GM19372 (cell line): ENCODE measurements around the gene AHI1.

Source experiments
- ATAC-seq: cut with Tn5 transposase; IDR thresholded peaks from one replicate; pipeline ENCODE4 v1.9.1; 2021; ENCODE audit warnings: mild to moderate bottlenecking, low read depth, moderate library complexity; ENCODE audit not compliant: unreplicated experiment

The AHI1 gene

GRCh38 chr6:135464634-135465033, 32.9 kb downstream of the AHI1 start:
- ATAC-seq = no peak

- ATAC-seq = no peak
Measured at GRCh38 chr6:135461208-135461607, 36.3 kb downstream of the AHI1 start.

DNA sequence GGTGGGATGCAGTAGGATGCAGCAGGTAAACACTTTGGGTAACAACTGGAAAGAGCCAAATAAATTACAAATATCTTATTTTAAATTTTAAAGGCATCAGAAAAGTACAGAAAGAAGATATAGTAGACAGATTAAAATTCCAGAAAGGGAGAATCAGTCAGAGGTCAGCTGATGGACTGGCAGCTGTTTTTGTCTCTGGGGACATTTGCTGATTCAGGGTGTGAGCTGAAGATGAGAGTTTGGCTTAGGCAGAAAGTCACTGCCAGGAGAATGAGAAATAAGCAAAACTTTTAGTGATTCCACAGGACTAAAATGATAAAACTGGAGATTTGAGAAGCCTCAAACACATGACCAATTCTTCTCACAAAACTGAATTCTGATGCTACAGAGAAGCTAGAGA, 39.5 kb downstream of the AHI1 start:
- no peak for ATAC-seq

DNA sequence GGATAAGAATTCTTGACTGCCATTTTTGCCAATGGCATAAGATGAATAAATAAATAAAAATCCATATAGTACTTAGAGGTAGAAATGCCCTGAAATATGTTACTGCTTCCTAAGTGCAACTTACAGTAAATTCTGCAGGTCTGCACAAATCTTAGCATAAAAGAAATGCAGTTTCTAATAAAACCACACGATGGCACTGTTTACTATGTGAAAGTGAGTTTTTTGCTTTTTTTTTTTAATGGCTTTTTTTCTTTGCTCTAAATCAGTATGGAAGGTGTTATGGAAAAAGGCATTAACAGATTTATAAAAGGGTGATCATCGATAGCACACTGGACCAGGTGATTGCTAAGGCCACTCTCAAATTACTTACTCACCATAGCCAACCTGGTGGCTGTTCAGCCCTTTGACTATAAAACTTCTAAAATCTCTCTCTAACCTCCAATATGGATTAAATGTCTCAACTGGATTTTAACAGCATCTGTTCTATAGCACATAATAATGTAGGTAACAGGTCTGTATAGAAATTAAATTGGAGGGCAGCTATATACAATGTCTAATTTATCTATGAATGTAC, 45.8 kb downstream of the AHI1 start:
- ATAC-seq = no peak

GRCh38 chr6:135449246-135449645, 48.3 kb downstream of the AHI1 start:
- ATAC-seq = no peak

GRCh38 chr6:135440087-135440792, 57.3 kb downstream of the AHI1 start:
- ATAC-seq = no peak

DNA sequence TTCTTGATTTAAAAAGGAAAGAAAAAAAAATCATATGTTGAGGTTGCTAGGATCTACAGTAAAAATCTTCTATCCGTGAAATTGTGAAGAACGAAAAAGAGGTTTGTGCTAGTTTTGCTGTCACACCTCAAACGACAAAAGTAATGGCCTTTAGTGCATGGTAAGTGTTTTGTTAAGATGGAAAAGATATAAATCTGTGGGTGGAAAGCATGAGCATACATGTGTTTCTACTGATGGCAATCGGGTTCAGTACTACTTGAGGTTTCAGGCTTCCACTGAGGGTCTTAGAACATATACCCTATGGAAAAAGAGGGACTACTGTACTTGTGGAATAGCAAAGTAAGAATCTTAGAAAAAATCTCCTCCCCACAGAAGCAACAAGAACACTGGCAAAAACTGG, 58.0 kb downstream of the AHI1 start:
- no peak for ATAC-seq

- ATAC-seq = no peak
Measured at GRCh38 chr6:135438907-135439535, 58.5 kb downstream of the AHI1 start.

GRCh38 chr6:135434991-135435390, 62.5 kb downstream of the AHI1 start:
- ATAC-seq = no peak

GRCh38 chr6:135434095-135434494, 63.4 kb downstream of the AHI1 start:
- ATAC-seq = no peak

DNA sequence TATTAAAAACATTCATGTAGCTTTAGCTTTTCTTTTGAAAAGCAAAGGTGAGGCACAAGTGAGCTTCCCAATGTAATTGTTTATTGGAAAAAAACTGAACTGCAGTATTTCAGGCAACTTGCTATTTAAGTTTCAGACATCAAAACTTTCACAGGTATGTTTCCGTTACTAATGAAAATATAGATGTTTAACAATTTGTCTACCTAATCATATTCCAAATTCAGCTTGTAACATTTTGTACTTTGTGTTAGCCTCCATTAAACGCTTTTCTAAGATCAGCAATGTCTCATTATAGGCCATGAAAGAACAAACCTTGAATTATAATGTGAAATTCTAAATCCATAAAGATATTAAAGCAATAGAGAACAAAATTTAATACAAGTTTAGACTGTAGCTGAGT, 69.5 kb downstream of the AHI1 start:
- no peak for ATAC-seq

GRCh38 chr6:135426833-135427232, 70.7 kb downstream of the AHI1 start:
- ATAC-seq = no peak

DNA sequence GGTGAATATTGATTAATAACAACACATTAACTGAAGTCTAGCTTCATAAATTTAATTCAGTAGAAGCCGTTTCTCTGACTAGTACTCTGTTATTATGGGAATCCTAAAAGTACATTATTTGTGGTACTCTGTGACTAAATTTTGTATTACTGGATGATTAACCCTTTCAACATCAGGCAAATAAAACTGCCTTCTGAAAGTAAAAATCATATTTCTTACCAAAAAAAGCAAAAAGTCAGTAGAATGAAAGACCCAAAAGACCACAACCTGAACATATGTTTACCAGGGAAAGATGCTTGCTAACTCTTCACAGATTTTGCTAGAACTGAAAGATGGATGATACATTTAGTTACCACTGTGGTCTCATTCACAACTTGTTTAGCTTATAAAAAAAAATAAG, 73.2 kb downstream of the AHI1 start:
- ATAC-seq = no peak

- ATAC-seq = peak; percentile 76
Measured at GRCh38 chr6:135423649-135424128, 73.9 kb downstream of the AHI1 start.

DNA sequence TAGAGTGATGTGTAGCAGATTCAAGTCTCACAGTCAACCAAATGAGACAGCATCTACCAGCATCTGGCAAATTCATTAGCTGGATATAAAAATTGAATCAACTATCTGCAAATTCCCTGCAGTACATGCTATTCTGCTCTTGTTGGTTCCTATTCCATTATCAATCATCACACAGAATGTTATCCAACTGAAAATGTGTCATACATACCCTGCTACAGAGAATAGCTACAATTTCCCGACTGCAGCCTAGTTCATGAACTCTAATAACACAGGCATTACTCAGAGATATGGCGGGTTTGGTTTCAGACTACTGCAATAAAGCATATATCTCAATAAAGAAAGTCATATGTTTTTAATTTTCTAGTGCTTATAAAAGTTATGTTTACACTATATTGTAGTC, 78.4 kb downstream of the AHI1 start:
- ATAC-seq = no peak

- ATAC-seq = no peak
Measured at GRCh38 chr6:135418040-135418760, 79.3 kb downstream of the AHI1 start.

- ATAC-seq = no peak
Measured at GRCh38 chr6:135412761-135413160, 84.8 kb downstream of the AHI1 start.

- ATAC-seq = no peak
Measured at GRCh38 chr6:135411849-135412248, 85.7 kb downstream of the AHI1 start.

GRCh38 chr6:135411339-135411738, 86.2 kb downstream of the AHI1 start:
- ATAC-seq = no peak

DNA sequence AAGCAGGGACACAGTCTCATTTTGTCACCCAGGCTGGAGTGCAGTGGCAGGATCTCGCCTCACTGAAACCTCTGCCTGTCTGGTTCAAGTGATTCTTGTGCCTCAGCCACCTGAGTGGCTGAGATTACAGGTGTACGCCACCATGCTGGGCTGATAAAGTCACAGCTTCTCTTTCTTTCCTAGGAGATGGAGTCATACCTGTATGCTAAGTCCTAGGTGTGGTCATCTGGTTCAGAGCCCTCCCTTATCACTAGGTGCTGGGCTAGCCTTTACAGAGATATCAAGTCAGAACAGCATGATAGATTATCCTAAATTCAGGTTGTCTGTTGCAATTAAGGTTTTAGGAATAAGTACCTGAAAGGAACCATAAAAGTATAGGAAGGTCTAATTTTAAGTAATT, 86.7 kb downstream of the AHI1 start:
- ATAC-seq = no peak

GRCh38 chr6:135403584-135403983, 94.0 kb downstream of the AHI1 start:
- no peak for ATAC-seq
